ENCODE results near the gene KISS1R.

The KISS1R gene

DNA sequence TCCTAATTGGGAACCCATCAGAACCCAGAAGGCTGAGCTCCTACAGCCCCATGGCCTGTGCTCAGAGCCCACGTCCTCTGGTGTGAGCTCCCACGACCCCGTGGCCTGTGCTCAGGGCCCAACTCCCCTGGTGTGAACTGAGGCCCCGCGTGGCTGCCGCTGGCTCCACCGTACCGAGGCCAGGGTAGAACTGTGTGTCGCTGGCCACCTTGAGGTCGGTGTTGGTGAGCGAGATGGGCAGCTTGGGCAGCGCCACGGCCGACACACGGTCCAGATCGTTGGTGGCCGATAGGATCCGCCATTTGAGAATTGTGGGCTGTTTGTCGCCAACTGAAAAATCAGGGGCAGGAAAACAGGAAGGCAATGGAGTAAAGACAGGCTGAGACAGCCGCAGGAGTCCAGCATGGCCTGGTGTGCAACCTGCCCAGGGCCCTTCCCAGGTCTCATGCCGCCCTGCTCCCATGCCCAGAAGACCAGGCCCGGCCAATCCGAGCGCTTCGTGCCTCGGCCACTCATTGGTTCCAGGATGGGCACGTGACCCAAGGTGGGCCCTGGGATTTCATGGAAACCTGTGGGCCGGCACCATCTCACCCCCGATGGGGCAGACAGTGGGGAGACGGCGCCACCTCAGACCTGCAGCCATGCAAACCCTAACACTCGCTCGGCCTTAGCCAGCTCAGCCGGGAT is 35.6 kb upstream of the KISS1R start:
- no peak for TF ChIP-seq SNAI2 (CRISPR knock-in tag; IDR thresholded peaks at IDR 0.05)
- TF ChIP-seq ZNF70 (CRISPR knock-in tag; IDR thresholded peaks at IDR 0.05) = no peak
- TF ChIP-seq ISL1 (CRISPR knock-in tag; IDR thresholded peaks at IDR 0.05) = no peak
- TF ChIP-seq, protein P1, sequence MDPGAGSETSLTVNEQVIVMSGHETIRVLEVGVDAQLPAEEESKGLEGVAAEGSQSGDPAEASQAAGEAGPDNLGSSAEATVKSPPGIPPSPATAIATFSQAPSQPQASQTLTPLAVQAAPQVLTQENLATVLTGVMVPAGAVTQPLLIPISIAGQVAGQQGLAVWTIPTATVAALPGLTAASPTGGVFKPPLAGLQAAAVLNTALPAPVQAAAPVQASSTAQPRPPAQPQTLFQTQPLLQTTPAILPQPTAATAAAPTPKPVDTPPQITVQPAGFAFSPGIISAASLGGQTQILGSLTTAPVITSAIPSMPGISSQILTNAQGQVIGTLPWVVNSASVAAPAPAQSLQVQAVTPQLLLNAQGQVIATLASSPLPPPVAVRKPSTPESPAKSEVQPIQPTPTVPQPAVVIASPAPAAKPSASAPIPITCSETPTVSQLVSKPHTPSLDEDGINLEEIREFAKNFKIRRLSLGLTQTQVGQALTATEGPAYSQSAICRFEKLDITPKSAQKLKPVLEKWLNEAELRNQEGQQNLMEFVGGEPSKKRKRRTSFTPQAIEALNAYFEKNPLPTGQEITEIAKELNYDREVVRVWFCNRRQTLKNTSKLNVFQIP (CRISPR knock-in tag; IDR thresholded peaks at IDR 0.05; ENCODE audit: borderline replicate concordance, low read depth) = no peak
- TF ChIP-seq, protein P2, sequence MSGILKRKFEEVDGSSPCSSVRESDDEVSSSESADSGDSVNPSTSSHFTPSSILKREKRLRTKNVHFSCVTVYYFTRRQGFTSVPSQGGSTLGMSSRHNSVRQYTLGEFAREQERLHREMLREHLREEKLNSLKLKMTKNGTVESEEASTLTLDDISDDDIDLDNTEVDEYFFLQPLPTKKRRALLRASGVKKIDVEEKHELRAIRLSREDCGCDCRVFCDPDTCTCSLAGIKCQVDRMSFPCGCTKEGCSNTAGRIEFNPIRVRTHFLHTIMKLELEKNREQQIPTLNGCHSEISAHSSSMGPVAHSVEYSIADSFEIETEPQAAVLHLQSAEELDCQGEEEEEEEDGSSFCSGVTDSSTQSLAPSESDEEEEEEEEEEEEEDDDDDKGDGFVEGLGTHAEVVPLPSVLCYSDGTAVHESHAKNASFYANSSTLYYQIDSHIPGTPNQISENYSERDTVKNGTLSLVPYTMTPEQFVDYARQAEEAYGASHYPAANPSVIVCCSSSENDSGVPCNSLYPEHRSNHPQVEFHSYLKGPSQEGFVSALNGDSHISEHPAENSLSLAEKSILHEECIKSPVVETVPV (CRISPR knock-in tag; IDR thresholded peaks at IDR 0.05) = no peak
- no peak for TF ChIP-seq BACH2 (CRISPR knock-in tag; IDR thresholded peaks at IDR 0.05; ENCODE audit: borderline replicate concordance)
- no peak for TF ChIP-seq RARB (CRISPR knock-in tag; IDR thresholded peaks at IDR 0.05)
- no peak for TF ChIP-seq TCF4 (CRISPR knock-in tag; IDR thresholded peaks at IDR 0.05; ENCODE audit: borderline replicate concordance)
- TF ChIP-seq ZFP3 (CRISPR knock-in tag; IDR thresholded peaks at IDR 0.05) = no peak
- TF ChIP-seq ESRRG (CRISPR knock-in tag; IDR thresholded peaks at IDR 0.05) = no peak
- no peak for TF ChIP-seq ZNF8 (CRISPR knock-in tag; IDR thresholded peaks at IDR 0.05)
- TF ChIP-seq TOX (CRISPR knock-in tag; IDR thresholded peaks at IDR 0.05; ENCODE audit: borderline replicate concordance) = no peak
- no peak for TF ChIP-seq ARNTL (CRISPR knock-in tag; IDR thresholded peaks at IDR 0.05; ENCODE audit: borderline replicate concordance, low read depth)
- TF ChIP-seq GLIS3 (CRISPR knock-in tag; IDR thresholded peaks at IDR 0.05) = no peak
- TF ChIP-seq, protein P3, sequence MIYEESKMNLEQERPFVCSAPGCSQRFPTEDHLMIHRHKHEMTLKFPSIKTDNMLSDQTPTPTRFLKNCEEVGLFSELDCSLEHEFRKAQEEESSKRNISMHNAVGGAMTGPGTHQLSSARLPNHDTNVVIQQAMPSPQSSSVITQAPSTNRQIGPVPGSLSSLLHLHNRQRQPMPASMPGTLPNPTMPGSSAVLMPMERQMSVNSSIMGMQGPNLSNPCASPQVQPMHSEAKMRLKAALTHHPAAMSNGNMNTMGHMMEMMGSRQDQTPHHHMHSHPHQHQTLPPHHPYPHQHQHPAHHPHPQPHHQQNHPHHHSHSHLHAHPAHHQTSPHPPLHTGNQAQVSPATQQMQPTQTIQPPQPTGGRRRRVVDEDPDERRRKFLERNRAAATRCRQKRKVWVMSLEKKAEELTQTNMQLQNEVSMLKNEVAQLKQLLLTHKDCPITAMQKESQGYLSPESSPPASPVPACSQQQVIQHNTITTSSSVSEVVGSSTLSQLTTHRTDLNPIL (CRISPR knock-in tag; IDR thresholded peaks at IDR 0.05; ENCODE audit: low read depth) = no peak
- no peak for TF ChIP-seq PPARA (CRISPR knock-in tag; IDR thresholded peaks at IDR 0.05; ENCODE audit: borderline replicate concordance)
- TF ChIP-seq, protein P4, sequence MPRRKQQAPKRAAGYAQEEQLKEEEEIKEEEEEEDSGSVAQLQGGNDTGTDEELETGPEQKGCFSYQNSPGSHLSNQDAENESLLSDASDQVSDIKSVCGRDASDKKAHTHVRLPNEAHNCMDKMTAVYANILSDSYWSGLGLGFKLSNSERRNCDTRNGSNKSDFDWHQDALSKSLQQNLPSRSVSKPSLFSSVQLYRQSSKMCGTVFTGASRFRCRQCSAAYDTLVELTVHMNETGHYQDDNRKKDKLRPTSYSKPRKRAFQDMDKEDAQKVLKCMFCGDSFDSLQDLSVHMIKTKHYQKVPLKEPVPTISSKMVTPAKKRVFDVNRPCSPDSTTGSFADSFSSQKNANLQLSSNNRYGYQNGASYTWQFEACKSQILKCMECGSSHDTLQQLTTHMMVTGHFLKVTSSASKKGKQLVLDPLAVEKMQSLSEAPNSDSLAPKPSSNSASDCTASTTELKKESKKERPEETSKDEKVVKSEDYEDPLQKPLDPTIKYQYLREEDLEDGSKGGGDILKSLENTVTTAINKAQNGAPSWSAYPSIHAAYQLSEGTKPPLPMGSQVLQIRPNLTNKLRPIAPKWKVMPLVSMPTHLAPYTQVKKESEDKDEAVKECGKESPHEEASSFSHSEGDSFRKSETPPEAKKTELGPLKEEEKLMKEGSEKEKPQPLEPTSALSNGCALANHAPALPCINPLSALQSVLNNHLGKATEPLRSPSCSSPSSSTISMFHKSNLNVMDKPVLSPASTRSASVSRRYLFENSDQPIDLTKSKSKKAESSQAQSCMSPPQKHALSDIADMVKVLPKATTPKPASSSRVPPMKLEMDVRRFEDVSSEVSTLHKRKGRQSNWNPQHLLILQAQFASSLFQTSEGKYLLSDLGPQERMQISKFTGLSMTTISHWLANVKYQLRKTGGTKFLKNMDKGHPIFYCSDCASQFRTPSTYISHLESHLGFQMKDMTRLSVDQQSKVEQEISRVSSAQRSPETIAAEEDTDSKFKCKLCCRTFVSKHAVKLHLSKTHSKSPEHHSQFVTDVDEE (CRISPR knock-in tag; IDR thresholded peaks at IDR 0.05) = no peak
- no peak for TF ChIP-seq OSR1 (CRISPR knock-in tag; IDR thresholded peaks at IDR 0.05)
- no peak for TF ChIP-seq ZC3H10 (CRISPR knock-in tag; IDR thresholded peaks at IDR 0.05)
- no peak for TF ChIP-seq CSDC2 (CRISPR knock-in tag; IDR thresholded peaks at IDR 0.05)
- ATAC-seq = no peak

DNA sequence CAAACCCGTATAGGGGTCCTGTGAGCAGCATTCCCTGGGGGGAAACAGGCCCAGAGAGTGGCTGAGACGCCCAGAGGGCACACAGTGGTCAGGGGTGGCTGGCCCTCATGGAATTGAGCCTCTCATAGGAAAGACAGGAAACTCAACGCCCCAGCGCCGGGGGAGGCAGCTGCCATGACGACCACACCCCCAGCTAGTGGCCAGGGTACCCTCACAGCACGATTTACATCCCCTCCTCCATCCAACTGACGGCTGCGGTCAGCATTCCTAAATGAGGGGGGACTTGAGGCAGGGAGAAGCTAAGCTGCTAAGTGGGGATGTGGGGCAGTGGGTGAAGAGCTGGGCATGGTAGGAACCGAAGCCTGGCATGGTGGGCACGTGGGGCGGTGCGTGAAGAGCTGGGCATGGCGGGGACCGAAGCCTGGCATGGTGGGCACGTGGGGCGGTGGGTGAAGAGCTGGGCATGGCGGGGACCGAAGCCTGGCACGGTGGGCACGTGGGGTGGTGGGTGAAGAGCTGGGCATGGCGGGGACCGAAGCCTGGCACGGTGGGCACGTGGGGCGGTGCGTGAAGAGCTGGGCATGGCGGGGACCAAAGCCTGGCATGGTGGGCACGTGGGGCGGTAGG is 34.1 kb upstream of the KISS1R start:
- no peak for ATAC-seq
- TF ChIP-seq ZFP30 (CRISPR knock-in tag; IDR thresholded peaks at IDR 0.05) (no peak), TOX (CRISPR knock-in tag; IDR thresholded peaks at IDR 0.05; ENCODE audit: borderline replicate concordance) (no peak)
- TF ChIP-seq, protein P1 (CRISPR knock-in tag; IDR thresholded peaks at IDR 0.05; ENCODE audit: borderline replicate concordance, low read depth) = no peak

Data from SK-N-SH treated with all-trans-retinoic acid at 6 μM for 48 hours (cell line).